ENCODE data around the gene SMIM28. TPM values are rescaled to one million over a fixed set of nuclear protein-coding genes. Genes with fewer than 3 reads are reported as not detected.

Gene SMIM28
- polyA plus RNA-seq, 1 donor from 2014 or later, result not detected

- Histone ChIP-seq H3F3A (ENCODE audit: insufficient read depth, low read length, poor library complexity, severe bottlenecking) (peaks cover 2% of the 10 kb centered on the region), H3K27me3 (ENCODE audit: insufficient read depth, low read depth, low read length) (peaks cover 16% of the 10 kb centered on the region), H3K36me3 (ENCODE audit: insufficient read depth, low read length) (no peaks in the 10 kb centered on the region), H3K9me3 (ENCODE audit: low read length) (no peaks in the 10 kb centered on the region), H3K79me2 (replicated peaks; ENCODE audit: insufficient read depth, low read length) (no peaks in the 10 kb centered on the region), H3K4me3 (ENCODE audit: low read length) (no peak overlapping the region), H4K20me1 (ENCODE audit: insufficient read depth) (no peaks in the 10 kb centered on the region), H3K9me2 (ENCODE audit: insufficient read depth, low read length) (no peaks in the 10 kb centered on the region), H3K4me2 (ENCODE audit: low read length) (no peak overlapping the region), H2AFZ (ENCODE audit: low read depth, low read length) (no peak overlapping the region), H3K27ac (ENCODE audit: low read length) (peak overlapping the region; percentile 9), H3K9ac (ENCODE audit: low read length) (no peak overlapping the region)
- TF ChIP-seq MXI1 (conservative IDR thresholded peaks at IDR 0.05; ENCODE audit: poor library complexity, severe bottlenecking), result no peak
Measured at GRCh38 chr6:138406443-138406842, 28.7 kb downstream of the SMIM28 start.

GRCh38 chr6:138410048-138410735 is 32.5 kb downstream of the SMIM28 start:
- Histone ChIP-seq H2AFZ (ENCODE audit: low read depth, low read length) (no peak overlapping the region), H3K9ac (ENCODE audit: low read length) (no peak overlapping the region), H3K27me3 (ENCODE audit: insufficient read depth, low read depth, low read length) (no peaks in the 10 kb centered on the region), H4K20me1 (ENCODE audit: insufficient read depth) (no peaks in the 10 kb centered on the region), H3K4me3 (ENCODE audit: low read length) (no peak overlapping the region), H3K9me3 (ENCODE audit: low read length) (no peaks in the 10 kb centered on the region), H3K79me2 (replicated peaks; ENCODE audit: insufficient read depth, low read length) (no peaks in the 10 kb centered on the region), H3K4me2 (ENCODE audit: low read length) (no peak overlapping the region), H3K27ac (ENCODE audit: low read length) (no peak overlapping the region), H3K36me3 (ENCODE audit: insufficient read depth, low read length) (no peaks in the 10 kb centered on the region), H3F3A (ENCODE audit: insufficient read depth, low read length, poor library complexity, severe bottlenecking) (peaks cover 2% of the 10 kb centered on the region), H3K9me2 (ENCODE audit: insufficient read depth, low read length) (no peaks in the 10 kb centered on the region)
- TF ChIP-seq TAF1 (IDR thresholded peaks at IDR 0.05; ENCODE audit: low read depth) (no peak), REST (IDR thresholded peaks at IDR 0.05; ENCODE audit: borderline replicate concordance) (no peak), MXI1 (conservative IDR thresholded peaks at IDR 0.05; ENCODE audit: poor library complexity, severe bottlenecking) (no peak), RAD21 (conservative IDR thresholded peaks at IDR 0.05) (no peak), POLR2AphosphoS5 (IDR thresholded peaks at IDR 0.05) (no peak), EP300 (conservative IDR thresholded peaks at IDR 0.05; ENCODE audit: poor library complexity, severe bottlenecking) (no peak), SMC3 (conservative IDR thresholded peaks at IDR 0.05; ENCODE audit: poor library complexity) (no peak), EZH2 (IDR thresholded peaks at IDR 0.05; ENCODE audit: borderline replicate concordance, insufficient read depth, low read length, poor library complexity, severe bottlenecking) (no peak)
- TF ChIP-seq, protein P1, sequence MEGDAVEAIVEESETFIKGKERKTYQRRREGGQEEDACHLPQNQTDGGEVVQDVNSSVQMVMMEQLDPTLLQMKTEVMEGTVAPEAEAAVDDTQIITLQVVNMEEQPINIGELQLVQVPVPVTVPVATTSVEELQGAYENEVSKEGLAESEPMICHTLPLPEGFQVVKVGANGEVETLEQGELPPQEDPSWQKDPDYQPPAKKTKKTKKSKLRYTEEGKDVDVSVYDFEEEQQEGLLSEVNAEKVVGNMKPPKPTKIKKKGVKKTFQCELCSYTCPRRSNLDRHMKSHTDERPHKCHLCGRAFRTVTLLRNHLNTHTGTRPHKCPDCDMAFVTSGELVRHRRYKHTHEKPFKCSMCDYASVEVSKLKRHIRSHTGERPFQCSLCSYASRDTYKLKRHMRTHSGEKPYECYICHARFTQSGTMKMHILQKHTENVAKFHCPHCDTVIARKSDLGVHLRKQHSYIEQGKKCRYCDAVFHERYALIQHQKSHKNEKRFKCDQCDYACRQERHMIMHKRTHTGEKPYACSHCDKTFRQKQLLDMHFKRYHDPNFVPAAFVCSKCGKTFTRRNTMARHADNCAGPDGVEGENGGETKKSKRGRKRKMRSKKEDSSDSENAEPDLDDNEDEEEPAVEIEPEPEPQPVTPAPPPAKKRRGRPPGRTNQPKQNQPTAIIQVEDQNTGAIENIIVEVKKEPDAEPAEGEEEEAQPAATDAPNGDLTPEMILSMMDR (IDR thresholded peaks at IDR 0.05; ENCODE audit: poor library complexity, severe bottlenecking), result no peak
